Iris pigment epithelial cell (primary cell): Measurements from ENCODE around the gene ACTL8.
A peak's percentile ranks its signal among the peaks of the same experiment; 100 is the strongest.
"Not testable (repeated sequence)": the region's sequence is repeated elsewhere in the genome, so short reads cannot be mapped to it uniquely, and the experiment has no call there.

Experiments used
- DNase-seq: peaks from one replicate; pipeline ENCODE4 v3.0.0-alpha.2; 2011; ENCODE audit warnings: low read depth

ACTL8 gene

DNA sequence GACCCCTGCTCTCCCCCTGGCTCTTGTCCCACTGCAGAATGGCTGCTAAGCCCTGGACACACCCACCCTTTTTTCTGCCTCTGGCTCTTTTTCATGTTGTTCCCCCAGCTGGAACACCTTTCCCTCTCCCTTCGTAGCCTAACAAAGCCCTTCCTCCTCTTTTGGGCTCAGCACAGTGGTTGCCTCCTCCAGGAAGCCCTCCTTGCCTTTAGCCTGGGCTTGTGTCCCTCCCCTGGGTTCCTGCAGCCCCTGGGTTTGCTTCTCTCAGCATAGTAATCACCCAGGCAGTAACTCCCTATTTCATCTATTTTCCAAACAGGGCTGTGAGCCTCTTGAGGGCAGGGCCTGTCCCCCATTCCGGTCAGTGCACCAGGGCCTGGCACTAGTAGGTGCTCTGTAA, 19.8 kb upstream of the ACTL8 start:
- DNase-seq: no peak

DNA sequence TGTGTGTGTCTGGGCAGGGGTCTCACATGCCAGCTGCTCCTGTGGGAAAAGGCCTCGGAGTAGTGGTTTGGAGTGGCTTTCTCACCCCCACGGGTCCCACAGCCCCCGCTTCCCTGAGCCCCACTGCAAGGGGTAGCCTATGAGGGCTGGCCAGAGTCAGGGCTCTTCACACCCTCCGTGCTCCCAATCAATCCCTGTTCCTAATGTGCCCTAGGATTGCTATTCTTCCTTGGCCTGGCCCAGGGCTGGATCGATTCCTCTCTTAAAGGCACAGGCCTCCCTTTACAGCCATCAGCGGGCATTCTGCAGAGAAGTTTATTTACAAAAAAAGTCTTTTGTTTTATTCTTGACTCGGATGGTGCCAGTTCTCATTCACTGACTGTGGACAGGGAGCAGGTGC, 19.3 kb upstream of the ACTL8 start:
- no peak for DNase-seq

DNA sequence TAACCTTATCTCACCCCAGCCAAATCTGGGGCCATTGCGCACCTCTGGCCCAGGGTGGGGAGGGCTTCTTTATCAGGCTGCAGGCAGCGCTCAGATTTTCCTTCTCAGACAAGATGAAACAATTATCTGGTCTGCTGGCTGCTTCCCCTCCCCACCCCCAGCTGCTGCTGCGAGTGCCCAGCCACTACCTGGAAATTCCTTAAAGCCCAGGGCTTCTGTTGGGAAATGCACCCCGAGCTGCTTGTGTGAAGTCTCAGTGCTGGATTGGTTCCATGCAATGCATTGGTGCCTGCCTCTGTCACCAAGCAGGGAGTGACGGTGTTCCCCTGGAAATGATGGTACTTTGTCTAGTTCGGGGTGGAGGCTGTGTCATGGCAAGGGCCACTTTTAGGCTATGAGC, 18.5 kb upstream of the ACTL8 start:
- no peak for DNase-seq

DNA sequence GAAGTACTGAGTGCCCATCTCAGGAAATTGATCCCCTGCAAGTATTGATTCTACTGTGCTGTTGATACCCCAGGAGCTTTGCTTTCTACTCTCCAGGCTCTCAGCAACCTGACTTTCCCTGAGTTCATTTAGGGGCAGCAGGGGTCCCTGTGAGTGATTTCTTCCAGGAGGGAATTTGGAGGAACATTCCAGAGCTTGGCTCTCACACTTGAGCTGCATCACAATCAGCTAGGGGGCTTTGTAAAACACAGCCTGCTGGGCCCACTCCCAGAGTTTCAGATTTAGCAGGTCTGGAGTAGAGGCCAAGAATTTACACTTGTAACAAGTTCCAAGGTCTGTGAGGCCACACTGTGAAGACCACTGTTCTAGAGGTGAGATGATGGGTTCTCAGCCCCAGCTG, 16.1 kb upstream of the ACTL8 start:
- DNase-seq: no peak

DNA sequence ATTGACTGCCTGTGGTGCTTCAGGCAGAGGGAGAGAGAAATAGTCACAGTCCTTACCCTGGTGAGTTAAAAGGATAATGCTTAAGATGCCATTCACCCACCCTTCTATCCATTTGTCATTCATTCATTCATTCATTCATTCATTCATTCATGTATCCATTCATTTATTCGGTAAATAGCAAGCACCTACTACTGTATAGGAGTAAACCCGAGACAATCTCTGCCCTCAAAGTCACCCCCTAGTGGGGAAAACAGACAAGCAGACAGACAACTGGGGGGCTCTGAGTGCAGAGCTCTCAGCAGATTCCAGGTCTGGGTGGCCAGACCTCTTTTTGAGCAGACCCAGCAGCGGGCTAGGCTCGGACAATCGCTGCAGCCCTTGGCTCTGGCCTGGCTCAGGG, 14.1 kb upstream of the ACTL8 start:
- DNase-seq: no peak

DNA sequence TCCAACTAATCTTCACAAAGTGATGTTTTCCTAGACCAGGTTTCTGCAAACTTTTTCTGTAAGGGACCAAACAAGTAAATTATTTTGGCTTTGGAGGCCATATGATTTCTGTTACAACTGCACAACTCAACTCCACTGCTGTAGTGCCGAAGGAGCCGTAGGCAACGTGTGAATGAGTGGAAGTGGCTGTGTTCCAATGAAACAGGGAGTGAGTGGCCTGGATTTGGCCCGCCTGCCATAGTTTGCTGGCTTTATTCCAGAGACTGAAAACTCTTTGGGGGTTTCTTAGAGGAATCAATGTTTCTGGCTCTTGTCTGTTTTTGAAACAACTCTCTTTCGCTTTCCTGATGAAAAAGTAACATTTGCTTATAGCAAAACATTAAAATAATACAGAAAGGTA, 12.6 kb upstream of the ACTL8 start:
- peak; percentile 9 for DNase-seq

DNA sequence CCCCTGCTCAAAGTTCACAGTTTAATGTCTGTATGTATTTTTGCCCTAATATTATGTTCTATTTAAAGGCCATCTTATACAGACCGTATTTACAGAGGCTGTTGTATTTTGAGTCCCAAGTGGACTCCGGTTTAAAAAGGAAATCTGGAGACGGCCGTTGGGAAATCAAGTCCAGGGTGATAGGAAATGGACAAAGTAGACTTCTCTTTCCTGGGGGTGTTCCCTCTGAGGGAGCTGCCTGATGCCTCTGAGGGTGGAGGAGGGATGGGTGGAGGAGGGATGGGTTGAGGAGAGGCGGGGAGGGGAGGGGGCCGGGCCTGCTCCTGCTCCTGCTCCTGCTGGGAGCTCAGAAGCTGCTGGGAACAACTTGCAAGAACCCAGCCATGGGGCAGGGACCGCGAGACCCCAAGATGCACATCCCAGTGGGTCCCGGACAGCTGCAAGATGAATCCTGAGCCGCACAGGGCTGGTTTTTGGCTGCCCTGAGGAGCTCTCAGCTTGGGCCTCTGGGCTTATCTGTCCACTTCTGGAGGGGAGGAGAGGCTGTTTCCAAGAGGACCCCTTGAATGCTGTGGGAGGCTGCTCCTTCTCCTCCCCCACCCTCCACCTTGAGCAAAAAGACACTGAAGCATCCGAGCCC, 12.0 kb upstream of the ACTL8 start:
- no peak for DNase-seq

DNA sequence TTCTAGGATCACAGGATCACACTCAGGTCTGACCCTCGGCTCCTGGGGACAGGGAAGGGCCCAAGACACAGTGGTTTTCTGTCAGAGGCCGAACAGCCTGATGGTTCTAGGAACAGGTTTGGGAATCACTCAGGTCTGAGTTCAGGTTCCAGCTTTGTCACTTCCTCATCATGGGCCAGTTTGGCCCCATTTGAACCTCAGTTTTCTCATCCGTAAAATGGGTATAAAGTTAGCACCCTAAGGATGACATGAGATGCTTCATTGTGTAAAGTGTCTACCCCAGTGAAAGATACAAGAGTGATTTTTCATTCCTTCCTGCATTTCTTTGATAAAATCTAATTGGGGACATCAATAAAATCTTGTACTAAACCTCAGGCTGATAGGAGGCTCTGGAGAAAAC, 11.2 kb upstream of the ACTL8 start:
- no peak for DNase-seq

DNA sequence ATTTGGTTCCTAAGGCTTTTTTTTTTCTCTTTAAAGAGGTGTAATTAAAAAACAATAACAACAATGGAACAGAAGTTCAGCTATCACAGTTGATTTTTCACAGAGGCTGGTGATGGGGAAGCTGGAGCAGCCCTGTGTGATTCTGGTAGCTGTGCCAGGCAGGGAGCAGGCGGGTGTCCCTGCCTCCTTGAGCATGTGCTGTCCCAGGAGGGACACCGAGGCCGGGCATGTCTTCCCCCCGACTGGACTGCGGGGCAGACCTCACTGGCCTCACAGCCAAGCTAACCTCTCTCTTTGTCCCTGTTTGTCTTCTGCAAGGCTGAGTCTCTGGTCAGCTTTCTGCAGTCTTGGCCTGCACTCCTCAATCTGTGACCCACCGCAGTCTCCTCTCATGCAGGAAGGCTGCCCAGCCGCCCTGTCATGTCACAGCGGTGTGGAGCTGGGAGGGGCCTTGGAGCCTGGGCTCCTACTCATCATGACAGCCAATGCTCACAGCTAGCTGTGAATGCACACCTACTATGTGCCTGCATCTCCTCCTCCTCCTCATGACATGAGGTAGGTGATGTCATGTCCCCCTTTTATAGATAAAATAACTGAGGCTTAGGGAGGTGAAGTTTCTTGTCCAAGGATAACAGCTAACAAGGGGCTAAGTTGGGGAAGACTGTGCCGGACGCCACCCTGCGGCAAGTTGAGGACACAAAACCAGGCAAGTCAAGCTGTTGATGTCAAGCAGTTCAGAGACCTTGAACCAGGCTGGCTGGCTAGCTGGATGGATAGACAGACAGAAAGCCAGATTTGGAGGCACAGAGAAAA, 10.3 kb upstream of the ACTL8 start:
- DNase-seq: no peak

DNA sequence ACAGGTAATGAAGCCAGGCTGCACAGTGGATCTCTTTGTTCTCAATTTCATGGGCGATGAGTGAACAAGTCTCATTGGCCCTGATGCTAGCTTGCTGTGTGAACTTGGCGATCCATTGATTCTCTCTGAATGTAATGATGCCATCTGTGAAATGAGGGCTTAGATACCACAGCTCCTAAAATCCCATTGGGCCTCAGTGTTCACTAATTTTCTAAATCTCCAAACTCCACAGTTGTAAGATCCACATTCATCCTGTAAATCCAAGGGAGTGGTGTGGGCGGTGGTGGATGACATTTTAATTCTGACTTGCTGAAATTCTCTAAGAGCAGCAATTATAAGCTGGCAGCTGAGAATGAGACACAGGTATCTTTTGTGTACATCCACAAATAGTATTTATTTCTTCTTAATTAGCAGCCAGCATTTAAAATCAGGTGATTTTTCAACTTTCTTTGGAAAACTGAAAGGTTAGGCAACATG, 9.6 kb upstream of the ACTL8 start:
- no peak for DNase-seq

DNA sequence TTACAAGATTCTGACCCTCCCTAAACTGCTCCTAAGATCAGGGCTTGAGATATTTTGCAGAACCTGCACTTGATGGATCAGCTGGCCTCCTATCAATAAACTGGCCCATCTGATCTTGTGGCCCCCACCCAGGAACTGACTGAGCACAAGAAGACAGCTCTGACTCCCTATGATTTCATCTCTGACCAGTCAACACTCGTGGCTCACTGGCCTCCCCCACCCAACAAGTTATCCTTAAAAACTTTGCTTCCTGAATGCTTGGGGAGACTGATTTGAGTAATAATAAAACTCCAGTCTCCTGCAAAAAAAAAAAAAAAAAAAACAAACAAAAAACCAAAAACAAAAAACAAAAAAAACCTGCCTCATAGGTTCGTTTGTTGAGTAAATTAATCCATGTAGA, 8.9 kb upstream of the ACTL8 start:
- not testable (repeated sequence) for DNase-seq

DNA sequence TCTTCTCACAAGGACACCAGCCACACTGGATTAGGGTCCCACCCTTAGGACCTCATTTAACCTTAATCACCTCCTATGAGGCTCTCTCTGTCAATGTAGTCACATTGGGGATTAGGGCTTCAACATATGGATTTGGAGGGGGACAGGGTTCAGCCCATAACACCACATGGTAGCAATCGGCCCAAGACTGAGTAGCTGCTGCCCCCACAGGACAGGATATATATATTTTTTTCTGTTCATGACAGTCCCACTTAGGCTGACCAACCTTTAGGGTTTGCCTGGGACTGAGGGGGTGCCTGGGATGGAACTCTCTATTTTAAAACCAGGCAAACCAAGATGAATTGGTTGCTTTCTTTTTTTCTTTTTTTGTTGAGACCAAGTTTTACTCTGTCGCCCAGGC, 8.2 kb upstream of the ACTL8 start:
- no peak for DNase-seq

DNA sequence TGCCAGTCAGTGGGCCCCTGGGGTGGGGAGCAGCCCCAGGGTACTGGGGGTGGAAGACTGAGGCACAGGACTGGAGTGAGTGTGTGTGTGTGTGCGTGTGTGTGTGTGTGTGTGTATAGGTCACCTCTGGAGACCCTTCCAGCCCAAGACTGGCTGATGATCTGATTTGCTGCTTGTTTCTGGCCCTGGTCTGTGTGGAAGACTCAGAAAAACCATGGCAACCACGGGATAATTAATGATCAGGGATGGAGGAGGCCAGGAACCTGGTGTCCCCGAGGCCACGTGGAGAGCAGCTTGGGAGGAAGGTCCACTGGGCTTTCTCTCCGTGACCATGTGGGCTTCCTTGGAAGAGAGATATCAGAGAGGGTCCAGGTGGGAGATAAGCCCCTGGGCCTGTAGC, 4.8 kb upstream of the ACTL8 start:
- DNase-seq: no peak

DNA sequence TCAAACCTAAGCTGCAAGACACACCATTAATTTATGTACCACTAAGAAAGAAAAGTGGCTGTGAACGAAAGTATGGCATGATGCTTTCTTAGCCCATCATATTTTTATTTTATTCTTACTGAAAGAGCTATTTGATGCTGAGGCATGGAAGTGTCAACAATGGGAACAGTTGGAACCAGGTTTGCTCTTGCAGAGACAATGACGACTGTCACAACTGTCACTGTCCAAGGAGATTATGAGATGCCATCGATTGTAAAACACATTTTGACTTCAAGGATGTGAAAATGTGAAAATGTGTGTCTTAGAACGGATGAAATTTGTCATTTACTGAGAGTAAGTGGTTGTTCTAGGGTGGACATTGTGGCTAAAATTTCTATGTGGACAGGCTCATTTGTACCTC, 2.8 kb upstream of the ACTL8 start:
- no peak for DNase-seq

DNA sequence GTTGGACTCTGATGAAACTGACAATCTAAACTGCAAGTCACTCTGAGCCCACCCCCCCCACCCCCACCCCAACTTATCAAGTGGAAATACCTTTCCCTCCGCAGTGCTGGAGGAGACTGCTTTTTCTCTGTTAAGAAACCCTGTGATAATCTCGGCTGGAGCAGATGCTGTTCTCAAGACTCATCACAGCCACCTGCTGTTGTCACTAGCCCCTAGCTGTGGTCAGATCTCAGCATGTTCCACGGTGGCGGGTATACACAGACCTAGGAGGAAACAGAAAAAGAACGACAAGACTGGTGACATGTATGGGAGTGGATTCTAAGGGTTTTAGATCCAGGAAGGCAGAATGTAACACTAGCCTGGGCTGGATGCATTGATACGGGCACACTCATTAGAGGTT, 2.3 kb downstream of the ACTL8 start:
- DNase-seq: no peak

DNA sequence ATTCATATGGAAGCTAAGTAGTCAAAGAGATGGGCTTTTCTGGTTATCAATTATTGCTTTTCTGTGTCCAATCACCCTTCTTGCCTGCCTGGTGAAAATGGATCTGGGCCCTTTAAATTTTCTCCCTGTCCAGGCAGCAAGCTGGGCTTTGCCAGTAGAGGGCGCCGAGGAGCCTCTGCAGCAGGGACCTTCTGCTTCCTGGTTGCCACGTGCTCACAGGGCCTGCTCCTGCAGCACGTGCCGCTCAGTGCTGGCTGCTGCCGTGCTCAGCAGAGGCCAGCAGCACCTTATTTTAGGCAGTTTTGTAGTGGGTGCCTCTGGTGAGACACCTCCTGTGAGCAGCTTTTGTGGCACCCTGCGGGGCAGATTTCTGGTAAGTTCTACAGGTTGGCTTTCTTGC, 4.0 kb downstream of the ACTL8 start:
- no peak for DNase-seq

DNA sequence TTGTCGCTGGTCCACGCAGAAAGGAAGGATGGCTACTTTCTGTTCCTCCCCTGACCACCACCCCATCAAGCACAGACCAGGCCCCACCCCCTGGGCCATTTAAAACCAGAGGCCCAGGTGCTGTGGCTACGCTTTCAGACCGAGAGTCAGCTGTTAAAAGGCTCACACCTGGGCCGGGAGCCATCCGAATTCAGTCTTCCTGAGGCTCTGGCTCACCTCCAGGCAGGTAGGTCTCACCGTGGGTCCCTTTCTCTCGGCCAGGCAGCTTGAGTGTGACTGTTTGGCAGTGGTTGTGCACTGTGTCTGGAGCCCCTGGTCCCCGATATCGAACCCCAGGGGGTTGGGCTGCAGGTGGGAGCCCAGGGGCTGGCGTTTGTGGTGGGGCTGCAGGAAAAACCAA, 7.2 kb downstream of the ACTL8 start:
- no peak for DNase-seq

DNA sequence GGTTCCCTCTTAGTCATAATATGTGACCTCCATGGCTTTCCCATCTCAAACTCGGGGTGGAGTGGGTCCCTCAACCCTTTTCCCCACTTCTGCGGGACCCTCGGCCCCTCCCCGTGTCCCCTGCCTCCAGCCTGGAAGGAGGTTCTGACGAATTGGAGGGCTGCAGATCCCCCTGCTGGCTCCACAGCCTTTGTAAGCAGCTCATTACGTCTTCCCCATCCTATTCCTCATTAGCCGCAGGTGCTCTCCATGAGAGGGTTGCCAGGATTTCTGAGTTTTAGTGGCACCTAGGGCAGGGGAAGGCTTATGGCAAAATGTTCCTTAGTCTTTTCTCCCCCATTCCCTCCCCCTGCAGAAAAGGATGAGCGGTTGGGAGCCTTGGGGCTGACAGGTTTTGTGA, 8.3 kb downstream of the ACTL8 start:
- DNase-seq: no peak

DNA sequence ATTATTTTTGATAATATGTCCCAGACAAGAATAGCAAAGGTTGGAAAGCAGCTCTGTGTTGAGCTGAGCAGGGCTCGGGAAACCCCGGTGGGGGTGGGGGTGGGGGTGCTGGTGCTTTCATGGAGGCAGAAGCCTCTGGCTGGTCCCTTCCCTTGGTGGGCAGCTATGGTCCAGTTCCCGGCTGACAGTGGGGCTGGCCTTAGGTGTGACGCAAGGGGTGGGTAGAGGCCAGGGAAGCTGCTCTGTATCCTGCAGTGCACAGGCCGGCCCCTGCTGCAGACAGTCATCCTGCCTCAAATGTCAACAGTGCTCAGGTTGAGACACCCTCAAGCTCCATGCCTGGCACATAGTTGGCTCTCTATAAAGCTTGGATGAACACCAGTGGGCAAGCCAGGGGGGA, 8.9 kb downstream of the ACTL8 start:
- DNase-seq: no peak

DNA sequence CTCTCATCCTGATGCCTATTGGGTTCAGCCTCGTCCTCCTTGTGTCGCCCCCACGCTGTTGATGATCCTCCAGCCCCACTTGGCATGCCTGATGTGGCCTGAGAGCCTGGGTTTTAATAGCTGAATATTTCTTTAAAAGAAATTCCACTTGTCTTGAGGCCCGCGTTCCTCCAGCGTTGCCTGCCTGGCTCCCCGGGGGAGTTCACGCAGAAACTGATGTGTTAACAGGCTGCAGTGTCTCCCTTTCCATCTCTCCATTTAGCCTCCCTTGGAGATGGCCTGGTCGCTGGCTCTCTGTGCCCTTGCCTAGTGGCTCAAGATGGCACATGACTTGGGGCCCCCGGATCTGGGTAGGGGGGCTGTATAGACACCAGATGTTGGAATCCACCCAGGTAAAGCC, 9.5 kb downstream of the ACTL8 start:
- DNase-seq: no peak

DNA sequence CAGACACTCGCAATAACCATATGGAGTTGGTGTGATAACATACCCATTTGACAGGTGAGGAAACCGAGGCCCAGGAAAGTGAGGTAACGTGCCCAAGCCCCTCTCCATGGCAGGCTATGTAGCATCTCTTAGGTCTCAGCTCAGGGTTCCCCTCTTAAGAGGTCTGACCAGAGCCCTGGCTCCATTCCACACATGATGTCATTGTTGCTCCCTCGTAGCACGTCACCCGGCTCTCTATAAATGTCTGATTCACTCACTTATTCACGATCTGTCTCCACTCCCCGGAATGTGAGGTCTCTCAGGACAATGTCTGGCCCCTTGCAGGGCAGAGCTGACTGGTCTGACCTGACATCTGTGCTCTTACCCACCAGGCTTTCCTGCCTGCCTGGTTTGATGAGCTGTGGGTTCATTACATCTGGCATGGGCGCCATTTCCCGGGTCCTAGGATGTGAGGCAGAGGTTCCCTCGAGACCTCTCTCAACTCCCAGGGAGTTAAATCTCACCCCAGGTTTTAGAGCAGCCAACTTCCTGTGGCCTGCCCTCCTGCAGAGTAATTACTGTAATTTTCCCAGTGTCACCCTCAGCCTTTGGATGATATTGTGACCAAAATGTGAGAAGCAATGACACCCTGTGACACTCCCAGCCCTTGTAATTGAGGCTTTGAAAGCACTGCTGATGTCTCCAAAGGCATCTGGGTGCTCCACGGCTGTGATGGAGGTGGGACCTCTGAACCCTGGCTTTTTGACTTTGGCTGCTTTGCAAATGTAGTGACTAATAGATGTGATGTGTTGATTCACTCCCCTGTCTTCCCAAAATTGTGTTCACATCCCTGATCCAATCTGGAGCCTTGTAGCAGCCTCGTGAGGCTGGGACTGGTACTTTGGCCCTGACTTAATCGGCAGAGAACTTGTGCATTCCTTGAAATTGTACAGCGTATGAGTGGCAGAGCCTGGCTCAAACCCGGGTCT, 10.6 kb downstream of the ACTL8 start:
- DNase-seq: peak; percentile 93

DNA sequence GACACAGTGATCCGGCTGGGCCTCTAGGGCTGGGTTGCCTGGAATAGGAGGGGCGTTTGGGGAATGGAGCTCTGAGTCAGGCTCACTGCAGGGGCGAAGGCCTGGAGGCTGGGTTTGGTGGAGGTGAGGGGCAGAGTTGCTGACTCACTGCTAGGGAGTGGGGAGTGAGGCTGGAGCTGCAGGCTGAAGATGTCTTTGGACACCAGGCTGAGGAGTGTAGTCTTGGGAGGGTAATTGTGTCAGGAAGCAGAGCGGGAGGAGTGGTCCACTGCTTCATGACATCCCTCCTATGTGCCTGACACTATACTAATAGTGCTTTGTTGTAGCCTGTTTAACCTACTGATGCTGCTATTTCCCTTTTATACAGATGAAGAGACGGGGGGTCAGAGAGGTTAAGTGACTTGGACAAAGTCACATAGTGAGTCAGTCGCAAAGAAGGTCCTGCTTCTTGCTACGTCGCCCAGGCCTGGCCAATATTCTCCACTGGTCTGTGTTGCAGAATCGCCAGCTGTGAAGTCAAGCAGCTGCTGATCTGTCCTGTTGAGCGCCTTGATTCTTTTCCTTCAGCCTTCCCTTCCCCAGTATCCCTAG, 13.6 kb downstream of the ACTL8 start:
- peak; percentile 62 for DNase-seq
